ENCODE data around the gene OARD1.
"Not testable (repeated sequence)": the region's sequence is repeated elsewhere in the genome, so short reads cannot be mapped to it uniquely, and the experiment has no call there.

Gene OARD1

GRCh38 chr6:41017663-41018062, 54.5 kb downstream of the OARD1 start:
- Histone ChIP-seq H3K9me3 (ENCODE audit: insufficient read depth, low read depth, low read length) (no peaks in the 10 kb centered on the region), H3K36me3 (ENCODE audit: insufficient read depth, low read length) (no peaks in the 10 kb centered on the region), H4K20me1 (ENCODE audit: insufficient read depth, low read length, poor library complexity, severe bottlenecking) (no peaks in the 10 kb centered on the region), H3F3A (ENCODE audit: low read depth) (no peaks in the 10 kb centered on the region), H3K9ac (ENCODE audit: low read depth, low read length, poor library complexity, severe bottlenecking) (no peak overlapping the region), H3K4me3 (ENCODE audit: low read length, poor library complexity, severe bottlenecking) (no peak overlapping the region), H3K79me2 (ENCODE audit: insufficient read depth, low read length) (no peaks in the 10 kb centered on the region), H3K4me2 (ENCODE audit: low read depth, low read length, poor library complexity, severe bottlenecking) (no peak overlapping the region), H2AFZ (ENCODE audit: low read length) (no peak overlapping the region), H3K27me3 (ENCODE audit: insufficient read depth, low read length, poor library complexity, severe bottlenecking) (no peaks in the 10 kb centered on the region), H3K9me2 (replicated peaks; ENCODE audit: low read depth, low read length) (no peaks in the 10 kb centered on the region), H3K4me1 (ENCODE audit: insufficient read depth, low read length, poor library complexity, severe bottlenecking) (no peaks in the 10 kb centered on the region)
- TF ChIP-seq EZH2phosphoT487 (IDR thresholded peaks at IDR 0.05; ENCODE audit: borderline replicate concordance) (no peak), CTCF (conservative IDR thresholded peaks at IDR 0.05; ENCODE audit: low read length) (no peak)

GRCh38 chr6:41015860-41016259, 56.3 kb downstream of the OARD1 start:
- not testable (repeated sequence) for H3K9me3 ChIP-seq (ENCODE audit: insufficient read depth, low read depth, low read length); H3K36me3 ChIP-seq (ENCODE audit: insufficient read depth, low read length); H3K4me1 ChIP-seq (ENCODE audit: insufficient read depth, low read length, poor library complexity, severe bottlenecking); H3K27me3 ChIP-seq (ENCODE audit: insufficient read depth, low read length, poor library complexity, severe bottlenecking); H3F3A ChIP-seq (ENCODE audit: low read depth); H3K4me2 ChIP-seq (ENCODE audit: low read depth, low read length, poor library complexity, severe bottlenecking); H2AFZ ChIP-seq (ENCODE audit: low read length); H3K79me2 ChIP-seq (ENCODE audit: insufficient read depth, low read length); H3K9me2 ChIP-seq (replicated peaks; ENCODE audit: low read depth, low read length); H3K4me3 ChIP-seq (ENCODE audit: low read length, poor library complexity, severe bottlenecking); H4K20me1 ChIP-seq (ENCODE audit: insufficient read depth, low read length, poor library complexity, severe bottlenecking); H3K9ac ChIP-seq (ENCODE audit: low read depth, low read length, poor library complexity, severe bottlenecking)

- Histone ChIP-seq H3F3A (ENCODE audit: low read depth) (no peaks in the 10 kb centered on the region), H3K4me3 (ENCODE audit: low read length, poor library complexity, severe bottlenecking) (no peak overlapping the region), H3K27me3 (ENCODE audit: insufficient read depth, low read length, poor library complexity, severe bottlenecking) (no peaks in the 10 kb centered on the region), H3K9me3 (ENCODE audit: insufficient read depth, low read depth, low read length) (no peaks in the 10 kb centered on the region), H2AFZ (ENCODE audit: low read length) (no peak overlapping the region), H4K20me1 (ENCODE audit: insufficient read depth, low read length, poor library complexity, severe bottlenecking) (no peaks in the 10 kb centered on the region), H3K36me3 (ENCODE audit: insufficient read depth, low read length) (no peaks in the 10 kb centered on the region), H3K79me2 (ENCODE audit: insufficient read depth, low read length) (no peaks in the 10 kb centered on the region), H3K9me2 (replicated peaks; ENCODE audit: low read depth, low read length) (no peaks in the 10 kb centered on the region), H3K4me1 (ENCODE audit: insufficient read depth, low read length, poor library complexity, severe bottlenecking) (no peaks in the 10 kb centered on the region), H3K4me2 (ENCODE audit: low read depth, low read length, poor library complexity, severe bottlenecking) (no peak overlapping the region), H3K9ac (ENCODE audit: low read depth, low read length, poor library complexity, severe bottlenecking) (no peak overlapping the region)
- no peak for TF ChIP-seq EZH2phosphoT487 (IDR thresholded peaks at IDR 0.05; ENCODE audit: borderline replicate concordance)
- no peak for TF ChIP-seq CTCF (conservative IDR thresholded peaks at IDR 0.05; ENCODE audit: low read length)
These were observed 57.4 kb downstream of the OARD1 start for GRCh38 chr6:41014780-41015179.

Data from Loucy (cell line).